Activated T-helper 1 cell treated with Interleukin-2 at 50 U/mL for 16 hours (primary cell): Measurements from ENCODE around the gene PCDHA1.
"Not testable (repeated sequence)": the region's sequence is repeated elsewhere in the genome, so short reads cannot be mapped to it uniquely, and the experiment has no call there.

Experiments used
- DNase-seq: peaks from one replicate; pipeline ENCODE4 v3.0.0-alpha.2; 2020; ENCODE audit warnings: low read depth

PCDHA1 gene

DNA sequence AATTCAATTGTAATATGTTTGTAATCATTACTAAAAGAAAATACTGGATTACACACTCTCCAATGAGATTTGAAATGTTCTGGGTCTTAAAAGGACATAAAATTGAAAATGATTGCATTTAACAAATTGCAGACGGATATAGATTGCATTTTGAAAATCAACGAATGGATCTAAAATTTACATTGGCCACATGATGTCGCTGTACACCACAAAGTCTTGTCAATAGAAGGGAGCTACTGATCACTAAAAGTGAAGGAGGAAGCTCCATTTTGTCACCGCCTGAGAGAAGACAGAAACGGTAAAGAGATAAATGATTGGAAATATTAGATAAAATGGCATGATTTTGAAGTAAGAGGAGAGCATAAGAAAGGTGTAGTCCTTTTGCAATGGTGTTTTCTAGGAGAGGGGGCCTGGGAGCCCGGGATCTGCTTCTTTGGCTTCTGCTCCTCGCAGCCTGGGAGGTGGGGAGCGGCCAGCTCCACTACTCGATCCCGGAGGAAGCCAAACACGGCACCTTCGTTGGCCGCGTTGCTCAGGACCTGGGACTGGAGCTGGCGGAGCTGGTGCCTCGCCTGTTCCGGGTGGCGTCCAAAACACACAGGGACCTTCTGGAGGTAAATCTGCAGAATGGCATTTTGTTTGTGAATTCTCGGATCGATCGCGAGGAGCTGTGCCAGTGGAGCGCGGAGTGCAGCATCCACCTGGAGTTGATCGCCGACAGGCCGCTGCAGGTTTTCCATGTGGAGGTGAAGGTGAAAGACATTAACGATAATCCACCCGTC, at the start of gene PCDHA1:
Gene PCDHA1 (plus strand): TSS at position 236 of the 782 bp plus-strand sequence.
- no peak for DNase-seq

DNA sequence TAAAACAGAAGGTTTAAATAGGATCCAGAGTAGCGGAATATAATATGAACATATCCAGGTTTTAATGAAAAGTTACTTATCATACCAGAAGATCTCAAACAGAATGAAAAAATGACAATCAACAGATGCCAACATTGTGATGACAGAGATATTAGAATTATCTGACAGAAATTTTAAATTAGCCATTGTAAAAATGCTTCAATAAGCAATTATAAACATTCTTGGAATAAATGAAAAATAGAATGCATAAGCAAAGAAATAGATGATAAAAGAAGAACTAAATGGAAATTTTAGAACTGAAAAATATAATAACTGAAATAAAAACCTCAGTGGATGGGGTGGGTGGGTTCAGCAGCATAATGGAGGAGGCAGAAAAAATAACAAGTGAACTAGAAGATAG, 48.5 kb upstream of the PCDHA1 start:
- no peak for DNase-seq

DNA sequence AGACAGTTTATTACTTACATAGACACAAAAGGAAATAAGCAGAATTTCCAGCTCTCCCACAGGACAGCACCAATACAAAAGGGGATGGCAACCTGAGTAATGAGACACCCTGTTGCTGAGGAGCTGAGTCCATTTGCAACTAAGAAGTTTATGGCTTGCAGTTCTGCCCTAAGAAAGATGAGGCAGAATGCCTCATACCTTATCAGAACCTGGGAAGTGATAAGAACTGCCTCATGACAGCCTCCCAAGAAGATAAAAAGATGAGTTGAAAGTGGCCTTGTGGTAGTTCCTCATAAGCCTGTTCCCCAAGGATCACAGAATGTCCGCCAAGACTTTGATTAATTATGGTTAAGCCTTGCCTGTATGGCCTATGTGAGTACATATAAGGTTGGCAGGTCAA, 44.0 kb upstream of the PCDHA1 start:
- DNase-seq = no peak

DNA sequence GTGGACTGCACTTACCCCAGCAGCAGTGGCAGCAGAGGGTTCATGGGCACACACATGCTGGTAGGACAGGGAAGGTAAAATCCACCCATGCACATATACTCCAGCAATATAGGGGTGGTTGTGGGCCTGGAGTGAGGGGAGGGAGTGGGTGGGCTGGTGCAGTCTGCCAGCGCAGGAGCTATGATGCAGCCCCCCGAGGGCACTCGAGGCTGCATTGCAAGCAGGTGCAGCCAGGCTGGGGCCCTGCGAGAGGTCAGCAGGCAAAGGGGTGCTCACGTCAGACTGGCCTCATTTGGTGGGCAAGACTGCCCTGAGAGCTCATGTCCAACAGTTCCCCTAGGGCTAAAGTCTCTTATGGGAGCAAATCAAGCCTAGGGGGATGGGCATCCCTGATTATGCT, 32.4 kb upstream of the PCDHA1 start:
- no peak for DNase-seq

DNA sequence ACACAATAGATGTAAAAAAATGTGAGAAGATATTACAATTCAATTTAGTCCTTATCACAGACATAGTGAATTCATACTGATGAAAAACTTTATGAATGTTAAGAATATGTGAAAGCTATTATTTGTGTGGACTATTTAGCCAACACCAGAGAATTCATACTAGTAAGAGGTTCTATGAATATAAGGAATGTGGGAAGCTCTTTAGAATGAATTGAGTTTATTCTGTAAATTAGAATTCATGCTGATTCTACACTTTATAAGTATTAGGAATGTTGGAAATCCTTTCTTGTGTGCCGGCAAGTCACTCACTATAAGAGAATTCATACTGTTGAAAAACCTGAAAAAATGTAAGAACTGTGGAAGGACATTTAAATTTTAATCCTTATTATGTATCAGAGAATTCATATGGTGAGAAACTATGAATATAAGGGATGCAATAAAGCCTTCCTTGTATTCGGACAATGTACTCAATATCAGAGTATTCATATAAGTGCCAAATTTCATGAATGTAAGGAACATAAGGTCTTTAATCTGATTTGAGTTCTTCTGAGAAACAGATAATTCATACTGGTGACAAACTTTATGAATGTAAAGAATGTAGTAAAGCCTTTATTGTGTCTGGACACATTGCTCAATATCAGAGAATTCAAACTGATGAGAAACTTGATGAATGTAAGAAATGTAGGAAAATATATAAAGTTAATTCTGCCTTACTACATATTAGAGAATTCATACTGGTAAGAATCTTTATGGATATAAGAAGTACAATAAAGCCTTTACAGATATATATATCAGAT, 21.6 kb upstream of the PCDHA1 start:
- no peak for DNase-seq

DNA sequence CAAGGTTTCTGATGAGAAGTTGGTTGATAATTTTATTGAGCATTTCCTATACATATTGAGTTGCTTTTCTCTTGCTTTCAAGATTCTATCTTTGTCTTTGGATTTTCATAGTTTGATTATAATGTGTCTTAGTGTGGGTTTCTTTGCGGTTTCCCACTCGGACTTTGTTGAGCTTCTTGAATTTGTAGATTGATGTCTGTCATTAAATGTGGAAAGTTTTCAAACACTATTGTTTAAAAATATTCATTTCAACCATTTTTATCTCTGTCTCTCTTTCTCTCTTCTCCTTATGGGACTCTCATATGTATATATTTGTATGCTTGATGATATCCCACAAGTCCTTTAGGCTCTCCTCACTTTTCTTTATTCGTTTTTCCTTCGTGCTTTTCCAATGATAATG, 18.5 kb upstream of the PCDHA1 start:
- no peak for DNase-seq

DNA sequence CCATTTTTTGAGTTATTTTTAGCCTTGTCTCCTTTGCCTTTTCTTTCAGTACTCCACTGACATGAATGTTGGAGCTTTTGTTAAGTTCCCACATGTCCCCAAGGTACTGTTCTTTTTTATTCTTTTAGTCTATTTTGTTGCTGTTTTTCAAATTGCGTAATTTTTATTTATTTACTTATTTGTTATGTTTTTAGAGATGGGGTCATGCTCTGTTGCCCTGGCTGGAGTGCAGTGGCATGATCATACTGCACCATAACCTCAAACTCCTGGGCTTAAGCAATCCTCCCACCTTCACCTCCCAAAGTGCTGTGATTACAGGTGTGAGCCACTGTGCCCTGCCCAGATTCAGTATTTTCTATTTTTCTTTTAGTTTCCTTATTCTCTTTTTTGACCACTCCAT, 5.4 kb upstream of the PCDHA1 start:
- DNase-seq = no peak

DNA sequence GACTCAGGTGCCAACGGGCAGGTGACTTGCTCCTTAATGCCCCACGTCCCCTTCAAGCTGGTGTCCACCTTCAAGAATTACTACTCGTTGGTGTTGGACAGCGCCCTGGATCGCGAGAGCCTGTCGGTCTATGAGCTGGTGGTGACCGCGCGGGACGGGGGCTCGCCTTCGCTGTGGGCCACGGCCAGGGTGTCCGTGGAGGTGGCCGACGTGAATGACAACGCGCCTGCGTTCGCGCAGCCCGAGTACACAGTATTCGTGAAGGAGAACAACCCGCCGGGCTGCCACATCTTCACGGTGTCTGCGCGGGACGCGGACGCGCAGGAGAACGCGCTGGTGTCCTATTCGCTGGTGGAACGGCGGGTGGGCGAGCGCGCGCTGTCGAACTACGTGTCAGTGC, 1.5 kb downstream of the PCDHA1 start:
- DNase-seq = not testable (repeated sequence)

DNA sequence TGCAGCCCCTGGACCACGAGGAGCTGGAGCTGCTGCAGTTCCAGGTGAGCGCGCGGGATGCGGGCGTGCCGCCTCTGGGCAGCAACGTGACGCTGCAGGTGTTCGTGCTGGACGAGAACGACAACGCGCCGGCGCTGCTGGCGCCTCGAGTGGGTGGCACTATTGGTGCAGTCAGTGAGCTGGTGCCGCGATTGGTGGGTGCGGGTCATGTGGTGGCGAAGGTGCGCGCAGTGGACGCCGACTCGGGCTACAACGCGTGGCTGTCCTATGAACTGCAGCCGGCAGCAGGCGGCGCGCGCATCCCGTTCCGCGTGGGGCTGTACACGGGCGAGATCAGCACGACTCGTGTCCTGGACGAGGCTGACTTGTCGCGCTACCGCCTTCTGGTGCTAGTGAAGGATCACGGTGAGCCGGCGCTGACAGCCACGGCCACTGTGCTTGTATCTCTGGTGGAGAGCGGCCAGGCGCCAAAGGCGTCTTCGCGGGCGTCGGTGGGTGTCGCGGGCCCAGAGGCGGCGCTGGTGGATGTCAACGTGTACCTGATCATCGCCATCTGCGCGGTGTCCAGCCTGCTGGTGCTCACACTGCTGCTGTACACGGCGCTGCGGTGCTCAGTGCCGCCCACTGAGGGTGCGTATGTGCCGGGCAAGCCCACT, 2.0 kb downstream of the PCDHA1 start:
- DNase-seq = not testable (repeated sequence)

DNA sequence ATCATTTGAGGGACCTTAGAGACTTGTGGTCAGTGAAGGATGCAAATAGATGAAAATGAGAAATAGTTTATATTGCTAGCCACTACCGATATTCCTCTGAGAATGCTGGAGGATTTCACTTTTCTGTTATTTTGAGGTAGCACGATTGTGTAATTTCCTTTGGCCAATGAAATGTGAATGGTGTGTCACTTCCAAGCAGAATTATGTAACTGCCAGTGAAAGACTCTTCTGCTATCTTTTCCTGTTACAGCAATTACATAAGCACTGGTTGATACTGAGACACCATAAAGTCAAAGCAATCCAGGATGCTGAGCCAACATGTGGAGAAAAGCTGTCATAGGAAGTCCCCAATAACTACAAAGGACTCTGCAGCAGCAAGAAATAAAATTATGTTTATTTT, 5.1 kb downstream of the PCDHA1 start:
- no peak for DNase-seq

DNA sequence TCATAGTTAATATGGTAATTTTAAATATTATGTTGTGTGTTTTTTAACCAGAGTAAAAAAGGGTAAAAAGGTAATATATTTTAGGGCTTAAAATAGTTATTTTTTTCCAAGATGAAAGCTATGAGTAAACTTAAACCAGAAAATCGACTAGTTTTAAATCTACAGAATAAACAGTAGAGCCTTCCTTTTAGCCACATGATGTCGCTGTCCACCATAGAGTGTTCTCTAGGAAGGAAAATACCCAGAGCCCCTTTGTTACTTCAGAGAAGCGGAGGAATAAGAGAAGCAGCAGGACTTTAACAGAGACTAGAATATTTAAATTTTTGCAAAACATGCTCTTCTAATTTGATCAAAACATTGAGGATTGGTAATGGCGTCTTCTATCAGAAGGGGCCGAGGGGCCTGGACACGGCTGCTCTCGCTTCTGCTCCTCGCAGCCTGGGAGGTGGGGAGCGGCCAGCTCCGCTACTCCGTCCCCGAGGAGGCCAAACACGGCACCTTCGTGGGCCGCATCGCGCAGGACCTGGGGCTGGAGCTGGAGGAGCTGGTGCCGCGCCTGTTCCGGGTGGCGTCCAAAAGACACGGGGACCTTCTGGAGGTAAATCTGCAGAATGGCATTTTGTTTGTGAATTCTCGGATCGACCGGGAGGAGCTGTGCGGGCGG, 8.8 kb downstream of the PCDHA1 start, which contains the start of gene PCDHA2:
Gene PCDHA2 (plus strand): TSS at position 258 of the 664 bp plus-strand sequence.
- no peak for DNase-seq

DNA sequence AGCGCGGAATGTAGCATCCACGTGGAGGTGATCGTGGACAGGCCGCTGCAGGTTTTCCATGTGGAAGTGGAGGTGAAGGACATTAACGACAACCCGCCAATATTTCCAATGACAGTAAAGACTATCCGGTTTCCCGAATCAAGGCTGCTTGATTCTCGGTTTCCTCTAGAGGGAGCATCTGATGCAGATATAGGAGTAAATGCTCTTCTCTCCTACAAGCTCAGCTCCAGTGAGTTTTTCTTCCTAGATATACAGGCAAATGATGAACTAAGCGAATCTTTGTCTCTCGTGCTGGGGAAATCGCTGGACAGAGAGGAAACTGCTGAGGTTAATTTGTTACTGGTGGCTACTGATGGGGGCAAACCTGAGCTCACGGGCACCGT, 9.3 kb downstream of the PCDHA1 start:
- DNase-seq = no peak

DNA sequence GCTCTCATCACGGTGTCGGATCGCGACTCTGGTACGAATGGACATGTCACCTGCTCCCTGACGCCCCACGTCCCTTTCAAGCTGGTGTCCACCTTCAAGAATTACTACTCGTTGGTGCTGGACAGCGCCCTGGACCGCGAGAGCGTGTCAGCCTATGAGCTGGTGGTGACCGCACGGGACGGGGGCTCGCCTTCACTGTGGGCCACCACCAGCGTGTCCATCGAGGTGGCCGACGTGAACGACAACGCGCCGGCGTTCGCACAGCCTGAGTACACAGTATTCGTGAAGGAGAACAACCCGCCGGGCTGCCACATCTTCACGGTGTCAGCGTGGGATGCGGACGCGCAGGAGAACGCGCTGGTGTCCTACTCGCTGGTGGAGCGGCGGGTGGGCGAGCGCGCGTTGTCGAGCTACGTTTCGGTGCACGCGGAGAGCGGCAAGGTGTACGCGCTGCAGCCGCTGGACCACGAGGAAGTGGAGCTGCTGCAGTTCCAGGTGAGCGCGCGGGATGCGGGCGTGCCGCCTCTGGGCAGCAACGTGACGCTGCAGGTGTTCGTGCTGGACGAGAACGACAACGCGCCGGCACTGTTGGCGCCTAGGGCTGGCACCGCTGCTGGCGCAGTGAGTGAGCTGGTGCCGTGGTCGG, 10.3 kb downstream of the PCDHA1 start:
- DNase-seq = not testable (repeated sequence)

DNA sequence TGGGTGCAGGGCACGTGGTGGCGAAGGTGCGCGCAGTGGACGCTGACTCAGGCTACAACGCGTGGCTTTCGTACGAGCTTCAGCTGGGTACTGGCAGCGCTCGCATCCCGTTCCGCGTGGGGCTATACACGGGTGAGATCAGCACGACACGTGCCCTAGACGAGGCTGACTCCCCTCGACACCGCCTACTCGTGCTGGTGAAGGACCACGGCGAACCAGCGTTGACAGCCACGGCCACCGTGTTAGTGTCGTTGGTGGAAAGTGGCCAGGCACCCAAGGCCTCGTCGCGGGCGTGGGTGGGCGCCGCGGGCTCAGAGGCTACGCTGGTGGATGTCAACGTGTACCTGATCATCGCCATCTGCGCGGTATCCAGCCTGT, 10.8 kb downstream of the PCDHA1 start:
- DNase-seq = no peak

DNA sequence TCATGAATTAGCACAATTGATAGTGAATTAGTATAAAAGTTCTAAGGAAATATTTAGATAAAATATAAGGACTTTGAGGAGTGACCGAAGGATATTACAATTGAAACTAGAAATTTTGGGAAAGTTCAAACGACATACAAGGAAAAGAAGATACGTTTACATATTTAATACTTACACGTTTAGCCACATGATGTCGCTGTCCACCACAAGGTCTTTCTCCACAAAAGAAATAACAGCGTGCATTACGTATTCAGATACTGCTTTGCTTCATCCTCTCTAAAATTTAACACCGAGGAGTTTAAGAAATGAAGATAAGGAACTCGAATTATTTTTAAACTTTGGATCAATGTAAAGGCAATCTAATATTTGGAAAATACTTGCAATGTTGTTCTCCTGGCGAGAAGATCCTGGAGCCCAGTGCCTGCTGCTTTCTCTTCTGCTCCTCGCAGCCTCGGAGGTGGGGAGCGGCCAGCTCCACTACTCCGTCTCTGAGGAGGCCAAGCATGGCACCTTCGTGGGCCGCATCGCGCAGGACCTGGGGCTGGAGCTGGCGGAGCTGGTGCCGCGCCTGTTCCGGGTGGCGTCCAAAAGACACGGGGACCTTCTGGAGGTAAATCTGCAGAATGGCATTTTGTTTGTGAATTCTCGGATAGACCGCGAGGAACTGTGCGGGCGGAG, 15.0 kb downstream of the PCDHA1 start, which contains the start of gene PCDHA3:
Gene PCDHA3 (plus strand): TSS at position 242 of the 678 bp plus-strand sequence.
- no peak for DNase-seq

DNA sequence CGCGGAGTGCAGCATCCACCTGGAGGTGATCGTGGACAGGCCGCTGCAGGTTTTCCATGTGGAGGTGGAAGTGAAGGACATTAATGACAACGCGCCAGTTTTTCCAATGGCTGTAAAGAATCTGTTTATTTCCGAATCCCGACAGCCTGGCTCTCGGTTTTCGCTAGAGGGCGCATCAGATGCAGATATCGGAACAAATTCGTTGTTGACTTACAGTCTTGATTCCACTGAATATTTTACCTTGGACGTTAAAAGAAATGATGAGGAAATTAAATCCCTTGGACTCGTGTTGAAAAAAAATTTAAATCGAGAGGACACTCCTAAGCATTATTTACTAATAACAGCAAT, 15.5 kb downstream of the PCDHA1 start:
- DNase-seq = no peak

DNA sequence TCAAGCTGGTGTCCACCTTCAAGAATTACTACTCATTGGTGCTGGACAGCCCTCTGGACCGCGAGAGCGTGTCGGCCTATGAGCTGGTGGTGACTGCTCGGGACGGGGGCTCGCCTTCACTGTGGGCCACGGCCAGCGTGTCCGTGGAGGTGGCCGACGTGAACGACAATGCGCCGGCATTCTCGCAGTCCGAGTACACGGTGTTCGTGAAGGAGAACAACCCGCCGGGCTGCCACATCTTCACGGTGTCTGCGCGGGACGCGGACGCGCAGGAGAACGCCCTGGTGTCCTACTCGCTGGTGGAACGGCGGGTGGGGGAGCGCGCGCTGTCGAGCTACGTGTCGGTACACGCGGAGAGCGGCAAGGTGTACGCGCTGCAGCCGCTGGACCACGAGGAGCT, 16.4 kb downstream of the PCDHA1 start:
- not testable (repeated sequence) for DNase-seq

DNA sequence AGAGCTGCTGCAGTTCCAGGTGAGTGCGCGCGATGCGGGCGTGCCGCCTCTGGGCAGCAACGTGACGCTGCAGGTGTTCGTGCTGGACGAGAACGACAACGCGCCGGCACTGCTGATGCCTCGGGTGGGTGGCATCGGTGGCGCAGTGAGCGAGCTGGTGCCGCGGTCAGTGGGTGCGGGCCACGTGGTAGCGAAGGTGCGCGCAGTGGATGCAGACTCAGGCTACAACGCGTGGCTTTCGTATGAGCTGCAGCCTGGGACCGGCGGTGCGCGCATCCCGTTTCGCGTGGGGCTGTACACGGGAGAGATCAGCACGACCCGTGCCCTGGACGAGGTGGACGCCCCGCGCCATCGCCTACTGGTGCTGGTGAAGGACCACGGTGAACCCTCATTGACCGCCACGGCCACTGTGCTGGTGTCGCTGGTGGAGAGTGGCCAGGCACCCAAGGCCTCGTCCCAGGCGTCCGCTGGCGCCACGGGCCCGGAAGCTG, 16.9 kb downstream of the PCDHA1 start:
- no peak for DNase-seq

DNA sequence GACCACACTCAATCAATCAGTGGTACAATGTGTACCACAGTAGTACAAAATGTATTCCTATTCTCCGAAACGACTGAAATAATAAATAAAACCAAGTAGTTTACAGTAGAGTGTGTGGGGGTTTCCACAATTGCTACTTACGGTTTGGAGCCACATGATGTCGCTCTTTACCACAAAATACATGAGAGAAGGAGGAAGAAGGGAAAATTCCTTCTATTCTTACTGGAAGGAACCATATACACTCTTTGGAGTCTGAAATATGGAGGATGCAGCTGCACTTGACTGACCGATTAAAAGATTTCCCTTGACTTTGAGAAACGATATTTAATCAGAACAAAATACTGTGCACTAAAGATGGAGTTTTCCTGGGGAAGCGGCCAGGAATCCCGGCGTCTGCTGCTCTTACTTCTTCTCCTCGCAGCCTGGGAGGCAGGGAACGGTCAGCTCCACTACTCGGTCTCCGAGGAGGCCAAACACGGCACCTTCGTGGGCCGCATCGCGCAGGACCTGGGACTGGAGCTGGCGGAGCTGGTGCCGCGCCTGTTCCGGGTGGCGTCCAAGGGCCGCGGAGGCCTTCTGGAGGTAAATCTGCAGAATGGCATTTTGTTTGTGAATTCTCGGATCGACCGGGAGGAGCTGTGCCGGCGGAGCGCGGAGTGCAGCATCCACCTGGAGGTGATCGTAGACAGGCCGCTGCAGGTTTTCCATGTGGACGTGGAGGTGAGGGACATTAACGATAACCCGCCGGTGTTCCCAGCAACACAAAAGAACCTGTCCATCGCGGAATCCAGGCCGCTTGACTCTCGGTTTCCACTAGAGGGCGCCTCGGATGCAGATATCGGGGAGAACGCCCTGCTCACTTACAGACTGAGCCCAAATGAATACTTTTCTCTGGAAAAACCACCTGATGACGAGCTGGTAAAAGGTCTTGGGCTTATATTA, 21.2 kb downstream of the PCDHA1 start, which contains the start of gene PCDHA4:
Gene PCDHA4 (plus strand): TSS at position 235 of the 942 bp plus-strand sequence.
- DNase-seq = no peak
